ENCODE data around the gene ARHGAP31. TPM values are rescaled to one million over a fixed set of nuclear protein-coding genes. Genes with fewer than 3 reads are reported as not detected.

The ARHGAP31 gene
- total RNA-seq, 1 donor from 2014 or later: 9.7 TPM

GRCh38 chr3:119375510-119375909 is 81.3 kb downstream of the ARHGAP31 start:
- H3K27ac Mint-ChIP-seq: no peak overlapping the region
- H3K9me3 Mint-ChIP-seq: no peaks in the 10 kb centered on the region
- no peaks in the 10 kb centered on the region for H3K27me3 Mint-ChIP-seq (ENCODE audit: low read depth)
- no peak overlapping the region for H3K4me3 Mint-ChIP-seq
- no peaks in the 10 kb centered on the region for H3K4me1 Mint-ChIP-seq
- DNase-seq (ENCODE audit: low spot score in 2 of 2, unreplicated experiment in 2 of 2): no peak
- no peak for TF ChIP-seq CTCF (IDR thresholded peaks at IDR 0.05; ENCODE audit: unreplicated experiment)
- no peaks in the 10 kb centered on the region for H3K36me3 Mint-ChIP-seq

DNA sequence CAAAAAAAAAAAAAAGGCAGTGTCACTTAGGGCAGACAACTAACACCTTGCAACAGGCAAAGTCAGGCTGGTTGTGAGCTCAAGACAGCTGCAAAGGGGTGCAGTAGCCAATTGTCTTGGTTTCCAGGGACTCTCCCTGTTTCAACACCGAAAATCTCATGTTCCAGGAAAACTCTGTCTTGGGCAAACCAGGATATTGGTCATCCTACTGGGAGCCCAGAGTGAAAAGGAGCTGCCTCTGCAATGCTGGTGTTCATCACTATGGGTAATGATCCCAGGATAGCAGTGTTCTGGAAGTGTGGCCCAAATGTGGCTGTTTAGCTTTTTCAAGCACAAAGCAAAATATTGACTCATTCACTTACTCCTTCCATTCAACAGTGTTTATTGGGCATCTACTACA is 82.6 kb downstream of the ARHGAP31 start:
- no peak for TF ChIP-seq CTCF (IDR thresholded peaks at IDR 0.05; ENCODE audit: unreplicated experiment)
- Mint-ChIP-seq H3K27me3 (ENCODE audit: low read depth) (no peaks in the 10 kb centered on the region), H3K4me1 (no peaks in the 10 kb centered on the region), H3K27ac (no peak overlapping the region), H3K4me3 (no peak overlapping the region), H3K36me3 (no peaks in the 10 kb centered on the region), H3K9me3 (no peaks in the 10 kb centered on the region)
- no peak for DNase-seq (ENCODE audit: low spot score in 2 of 2, unreplicated experiment in 2 of 2)

GRCh38 chr3:119378259-119378803 is 84.1 kb downstream of the ARHGAP31 start:
- Mint-ChIP-seq H3K27ac (no peak overlapping the region), H3K9me3 (no peaks in the 10 kb centered on the region), H3K4me1 (no peaks in the 10 kb centered on the region), H3K36me3 (no peaks in the 10 kb centered on the region), H3K4me3 (no peak overlapping the region), H3K27me3 (ENCODE audit: low read depth) (no peaks in the 10 kb centered on the region)
- no peak for DNase-seq (ENCODE audit: low spot score in 2 of 2, unreplicated experiment in 2 of 2)
- TF ChIP-seq CTCF (IDR thresholded peaks at IDR 0.05; ENCODE audit: unreplicated experiment): no peak

GRCh38 chr3:119380697-119381096 is 86.5 kb downstream of the ARHGAP31 start:
- no peaks in the 10 kb centered on the region for H3K9me3 Mint-ChIP-seq
- H3K36me3 Mint-ChIP-seq: no peaks in the 10 kb centered on the region
- H3K27ac Mint-ChIP-seq: no peak overlapping the region
- DNase-seq (ENCODE audit: low spot score in 2 of 2, unreplicated experiment in 2 of 2): no peak
- no peak overlapping the region for H3K4me3 Mint-ChIP-seq
- no peaks in the 10 kb centered on the region for H3K4me1 Mint-ChIP-seq
- no peaks in the 10 kb centered on the region for H3K27me3 Mint-ChIP-seq (ENCODE audit: low read depth)
- no peak for TF ChIP-seq CTCF (IDR thresholded peaks at IDR 0.05; ENCODE audit: unreplicated experiment)

GRCh38 chr3:119382134-119382533 is 88.0 kb downstream of the ARHGAP31 start:
- Mint-ChIP-seq H3K27ac (no peak overlapping the region), H3K27me3 (ENCODE audit: low read depth) (no peaks in the 10 kb centered on the region), H3K4me3 (no peak overlapping the region), H3K9me3 (no peaks in the 10 kb centered on the region), H3K4me1 (no peaks in the 10 kb centered on the region), H3K36me3 (no peaks in the 10 kb centered on the region)
- TF ChIP-seq CTCF (IDR thresholded peaks at IDR 0.05; ENCODE audit: unreplicated experiment): no peak
- DNase-seq (ENCODE audit: low spot score in 2 of 2, unreplicated experiment in 2 of 2): no peak

DNA sequence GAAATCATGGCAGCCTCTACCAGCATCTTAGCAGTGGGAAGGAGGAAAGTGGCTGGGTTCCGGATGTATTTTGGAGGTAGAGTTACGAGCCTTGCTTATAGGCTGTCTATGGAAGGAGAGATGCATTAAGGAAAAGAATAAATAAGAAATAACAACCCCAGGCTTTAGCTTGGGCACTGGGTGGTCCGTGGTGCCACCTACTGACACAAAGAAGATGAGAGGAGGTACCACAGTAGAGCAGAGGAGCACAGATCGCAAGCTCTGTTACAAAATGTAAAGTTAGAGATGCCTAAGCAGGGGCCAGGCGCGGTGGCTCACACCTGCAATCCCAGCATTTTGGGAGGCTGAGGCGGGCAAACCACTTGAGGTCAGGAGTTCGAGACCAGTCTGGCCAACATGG is 94.4 kb downstream of the ARHGAP31 start:
- no peak for TF ChIP-seq CTCF (IDR thresholded peaks at IDR 0.05; ENCODE audit: unreplicated experiment)
- H3K4me1 Mint-ChIP-seq: no peaks in the 10 kb centered on the region
- no peak overlapping the region for H3K4me3 Mint-ChIP-seq
- no peaks in the 10 kb centered on the region for H3K9me3 Mint-ChIP-seq
- no peaks in the 10 kb centered on the region for H3K36me3 Mint-ChIP-seq
- no peak for DNase-seq (ENCODE audit: low spot score in 2 of 2, unreplicated experiment in 2 of 2)
- H3K27me3 Mint-ChIP-seq (ENCODE audit: low read depth): no peaks in the 10 kb centered on the region
- no peak overlapping the region for H3K27ac Mint-ChIP-seq
